Hematopoietic multipotent progenitor cell treated with erythropoietin and hydrocortisone succinate and interleukin-3 and kit ligand, for 8 days (in vitro differentiated cells): ENCODE results near the gene NHEJ1.
A peak's percentile ranks its signal among the peaks of the same experiment; 100 is the strongest.

Source experiments
- DNase-seq: peaks from one replicate; pipeline ENCODE4 v3.0.0-alpha.2; 2015

Gene NHEJ1

DNA sequence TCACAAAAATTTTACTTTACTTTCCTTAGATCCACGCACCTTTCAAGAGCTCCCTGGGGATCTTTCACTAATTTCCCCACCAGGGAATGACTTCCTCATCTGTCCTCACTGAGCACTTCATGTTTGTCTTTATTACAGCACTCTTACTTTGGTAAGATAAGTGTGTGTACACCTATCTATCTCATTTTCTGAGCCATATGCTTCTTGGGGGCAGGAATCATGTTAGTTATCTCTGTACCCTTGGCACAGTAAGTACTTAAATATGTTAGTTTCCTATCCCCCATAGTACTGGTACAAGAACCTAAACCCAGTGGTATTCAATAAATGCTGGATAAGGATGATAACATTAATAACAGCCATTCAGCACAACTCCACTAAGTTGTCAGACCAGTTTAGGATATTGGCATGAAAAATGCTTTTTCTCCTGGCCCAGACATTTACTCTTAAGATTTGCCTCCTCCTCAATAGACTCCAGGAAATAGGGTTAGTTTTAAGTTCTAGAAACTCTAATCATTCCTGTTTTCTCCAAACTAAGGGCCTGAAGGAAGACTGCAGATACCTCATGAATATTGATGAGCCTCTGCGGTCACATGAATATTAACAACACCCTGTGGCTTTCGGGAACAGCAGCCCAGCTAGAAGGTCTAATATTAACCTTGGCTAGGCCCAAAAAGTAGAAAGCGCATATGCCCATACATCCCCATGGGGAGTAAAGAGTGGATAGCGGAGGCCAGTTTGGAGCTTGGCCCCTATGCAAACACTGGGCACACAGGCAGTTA lies 38.2 kb downstream of the NHEJ1 start:
- DNase-seq: peak; percentile 29

DNA sequence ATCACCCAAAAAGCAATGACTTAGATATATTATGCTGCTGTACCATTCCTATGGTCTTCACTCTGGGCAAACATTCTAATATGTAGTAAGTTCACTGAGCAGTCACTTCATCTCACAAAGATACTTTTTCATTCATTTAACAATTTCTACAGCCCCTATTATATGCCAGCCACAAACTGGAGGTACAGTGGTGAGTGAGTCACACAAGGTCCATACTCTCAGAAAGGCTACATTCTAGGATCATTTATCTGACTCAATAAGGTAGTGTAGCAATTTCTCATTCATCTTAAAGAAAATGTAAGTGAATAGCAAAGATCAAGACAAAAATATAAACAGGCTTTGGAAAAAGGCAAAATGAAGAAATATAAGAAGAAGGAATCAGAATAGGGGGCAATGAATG lies 40.5 kb downstream of the NHEJ1 start:
- DNase-seq: no peak

DNA sequence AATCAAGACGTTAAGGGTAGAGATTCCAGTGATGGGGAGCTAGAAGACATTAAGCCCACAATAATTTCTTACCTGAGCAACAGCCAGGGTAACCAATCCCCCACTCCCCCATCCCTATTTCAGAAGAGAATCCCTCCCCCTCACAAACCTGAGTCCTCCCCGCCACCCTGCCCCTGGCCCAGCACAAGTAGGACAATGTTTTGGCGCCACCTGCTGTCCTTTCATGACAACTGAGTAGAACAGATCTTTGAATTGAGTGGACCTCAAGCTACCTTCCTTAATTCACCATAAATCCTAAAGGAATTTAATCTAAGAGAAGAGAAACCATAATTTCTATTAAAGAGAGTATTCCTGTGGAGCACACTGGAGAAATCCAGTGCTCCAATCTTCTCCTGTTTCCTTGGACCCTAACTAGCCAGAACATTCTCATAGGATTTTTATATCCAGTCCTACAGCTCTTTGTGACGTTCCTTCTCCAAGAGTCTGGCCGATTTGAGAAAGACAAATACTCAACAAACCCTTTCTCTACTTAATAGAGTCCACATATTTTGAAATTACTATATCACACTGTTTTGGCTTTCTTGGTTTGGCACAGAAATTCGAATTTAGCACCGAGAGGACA lies 41.1 kb downstream of the NHEJ1 start:
- peak; percentile 61 for DNase-seq

DNA sequence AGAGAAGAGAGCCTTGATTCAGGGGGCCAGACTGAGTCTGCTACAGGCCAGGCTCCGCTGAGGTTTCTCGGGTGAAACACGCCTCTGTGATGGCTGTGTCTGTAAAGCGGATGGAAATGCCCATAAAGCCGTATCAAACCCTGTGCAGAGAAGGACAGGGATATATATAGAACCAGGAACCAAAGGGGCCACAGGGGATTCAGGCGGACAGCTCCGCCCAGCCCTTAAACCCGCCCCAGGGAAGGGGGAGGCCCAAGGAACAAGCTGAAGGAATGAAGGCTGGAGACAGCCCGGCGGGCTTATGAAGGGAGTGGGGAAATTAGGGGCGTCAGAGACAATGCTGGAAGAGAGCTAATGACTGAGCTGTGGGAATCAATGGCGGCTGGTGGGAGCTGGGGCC lies 42.1 kb downstream of the NHEJ1 start:
- no peak for DNase-seq

DNA sequence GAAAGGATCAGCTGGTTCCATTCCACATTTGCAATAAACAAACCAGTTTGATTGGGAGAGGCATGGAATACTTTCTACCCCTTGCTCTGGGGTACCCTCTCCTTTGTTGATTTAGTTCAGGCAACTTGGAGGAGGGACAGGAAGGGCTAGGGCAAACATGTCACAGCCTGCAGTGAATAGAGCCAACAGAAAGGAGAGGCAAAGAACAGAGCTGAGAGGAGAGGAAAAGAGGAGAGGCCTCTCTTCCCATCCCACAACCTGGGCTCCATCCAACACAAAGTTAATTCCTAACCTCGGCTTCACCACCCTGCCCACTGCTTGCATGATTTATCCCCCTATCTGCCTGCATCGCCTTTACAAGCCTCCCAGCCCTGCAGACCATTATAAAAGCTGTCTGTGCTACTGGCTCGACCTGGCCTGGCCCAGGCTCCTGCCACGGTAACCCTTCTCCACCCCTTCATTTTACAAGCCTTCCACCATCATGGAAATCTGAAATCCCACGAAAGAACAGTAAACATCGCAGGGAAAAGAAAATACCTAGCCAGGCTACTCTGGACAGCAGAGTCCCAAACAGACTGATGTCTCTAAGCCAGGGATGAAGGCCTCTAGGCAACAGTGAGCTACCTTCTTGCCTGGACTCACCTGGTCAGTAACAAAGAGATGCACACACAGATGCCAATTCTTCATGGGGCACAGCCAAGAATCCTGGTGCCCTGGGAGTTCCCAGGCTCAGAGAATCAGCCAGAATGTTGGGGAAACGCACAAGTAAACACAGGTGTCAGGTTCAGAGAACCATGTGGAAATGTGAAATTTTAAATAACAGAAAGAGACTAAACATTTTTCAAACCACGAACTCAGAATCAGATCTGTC lies 43.6 kb downstream of the NHEJ1 start:
- no peak for DNase-seq

- DNase-seq: no peak
These were observed 47.8 kb downstream of the NHEJ1 start for GRCh38 chr2:219112651-219113338.

DNA sequence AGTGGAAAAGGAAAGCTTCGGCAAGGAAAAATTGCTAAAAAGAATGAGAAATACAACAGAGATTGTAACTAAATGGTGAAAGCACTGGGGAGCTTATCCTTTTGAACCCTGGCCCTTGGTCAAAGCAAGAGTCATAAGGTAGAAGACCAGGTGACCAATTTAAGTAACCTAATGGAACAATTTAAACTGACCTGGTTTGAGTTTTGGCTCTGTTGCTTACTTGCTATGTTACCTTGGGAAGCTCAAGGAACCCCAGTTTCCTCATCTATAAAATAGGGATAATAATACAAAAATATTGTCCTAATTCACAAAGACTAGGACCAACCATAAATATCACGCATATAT lies 48.6 kb downstream of the NHEJ1 start:
- DNase-seq: no peak

- DNase-seq: no peak
These were observed 49.1 kb downstream of the NHEJ1 start for GRCh38 chr2:219111375-219112061.

GRCh38 chr2:219109471-219109870 lies 51.1 kb downstream of the NHEJ1 start:
- peak; percentile 23 for DNase-seq

DNA sequence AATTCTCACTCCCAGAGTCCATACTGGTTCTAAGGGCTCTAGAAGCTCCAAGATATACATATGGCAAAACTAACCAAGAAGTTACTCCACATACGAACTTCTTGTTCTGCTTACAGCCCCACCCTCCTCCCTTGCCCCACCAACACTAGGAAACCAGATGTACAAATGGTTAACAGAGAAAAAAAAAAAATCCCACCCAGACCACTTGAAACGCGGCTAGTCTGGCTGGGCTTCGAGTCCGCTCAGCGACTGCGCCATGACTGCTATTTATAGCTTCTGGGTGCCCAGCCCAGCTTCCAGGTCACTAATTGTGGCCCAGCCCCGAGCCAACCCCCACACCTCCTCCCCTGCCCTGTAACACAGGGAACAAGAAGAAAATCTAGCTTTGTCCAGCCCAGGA lies 52.9 kb downstream of the NHEJ1 start:
- DNase-seq: no peak

DNA sequence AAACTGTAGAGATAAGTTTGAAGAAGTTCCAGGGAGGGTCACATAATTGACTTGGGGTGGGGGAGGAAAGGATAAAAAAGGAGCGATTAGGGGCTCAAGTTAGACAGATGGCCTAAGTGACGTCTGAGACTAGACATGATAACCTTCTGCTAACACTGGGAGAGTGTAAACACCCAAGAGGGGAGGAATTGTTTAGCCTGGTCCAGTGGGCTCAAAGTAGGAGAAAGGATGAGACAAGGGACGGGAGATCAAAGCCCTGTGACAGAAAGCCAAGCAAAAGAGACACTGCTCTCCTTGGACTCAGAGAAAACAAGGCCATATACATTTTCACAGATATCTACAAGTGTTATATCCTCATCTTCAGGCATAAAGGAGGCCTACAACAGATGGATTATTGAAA lies 54.4 kb downstream of the NHEJ1 start:
- no peak for DNase-seq

DNA sequence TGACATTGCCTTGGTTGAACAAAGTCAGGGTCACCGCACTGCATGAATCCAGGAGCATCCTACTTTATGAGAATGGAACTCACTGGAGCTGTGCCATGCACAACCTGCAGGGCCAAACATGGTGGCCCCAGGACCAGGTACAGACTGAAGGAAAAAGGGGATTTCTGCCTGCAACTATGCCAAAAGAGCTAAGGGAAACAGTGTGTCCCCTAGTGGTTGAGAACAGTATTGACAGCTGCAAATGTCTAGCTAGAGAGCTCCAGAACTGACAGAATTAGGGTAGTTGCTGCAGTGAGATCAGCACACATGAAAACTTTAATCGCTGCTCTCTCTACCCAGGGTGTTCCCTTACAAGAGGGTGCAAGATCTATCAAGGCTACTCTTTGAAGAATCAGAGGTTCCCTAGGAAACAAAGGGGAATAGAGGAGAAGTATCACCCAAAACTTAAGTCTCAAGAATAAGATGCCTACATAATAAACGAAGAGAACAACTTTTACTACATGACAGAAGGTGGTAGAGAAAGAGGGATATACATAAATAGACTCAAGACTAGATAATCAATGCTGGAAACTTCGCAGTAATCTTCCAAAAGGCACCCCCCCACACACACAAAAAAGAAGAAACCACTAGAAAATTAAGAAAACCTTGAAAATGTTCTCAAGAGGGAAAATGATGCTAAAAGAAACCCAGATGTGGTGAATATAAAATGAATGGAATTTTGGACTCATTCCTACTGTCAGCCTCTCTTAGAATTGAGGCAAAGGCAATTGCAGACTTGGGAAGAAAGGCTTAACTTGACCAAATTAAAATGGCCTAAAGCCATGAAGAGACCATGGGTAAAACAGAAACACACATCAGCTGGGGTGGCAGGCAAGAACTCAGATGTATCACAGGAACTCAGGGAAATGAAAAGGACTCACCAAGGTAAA lies 56.2 kb downstream of the NHEJ1 start:
- peak; percentile 62 for DNase-seq

- DNase-seq: no peak
These were observed 61.3 kb downstream of the NHEJ1 start for GRCh38 chr2:219099329-219099728.

- no peak for DNase-seq
These were observed 65.1 kb downstream of the NHEJ1 start for GRCh38 chr2:219095406-219095935.

- DNase-seq: no peak
These were observed 66.4 kb downstream of the NHEJ1 start for GRCh38 chr2:219094171-219094570.

DNA sequence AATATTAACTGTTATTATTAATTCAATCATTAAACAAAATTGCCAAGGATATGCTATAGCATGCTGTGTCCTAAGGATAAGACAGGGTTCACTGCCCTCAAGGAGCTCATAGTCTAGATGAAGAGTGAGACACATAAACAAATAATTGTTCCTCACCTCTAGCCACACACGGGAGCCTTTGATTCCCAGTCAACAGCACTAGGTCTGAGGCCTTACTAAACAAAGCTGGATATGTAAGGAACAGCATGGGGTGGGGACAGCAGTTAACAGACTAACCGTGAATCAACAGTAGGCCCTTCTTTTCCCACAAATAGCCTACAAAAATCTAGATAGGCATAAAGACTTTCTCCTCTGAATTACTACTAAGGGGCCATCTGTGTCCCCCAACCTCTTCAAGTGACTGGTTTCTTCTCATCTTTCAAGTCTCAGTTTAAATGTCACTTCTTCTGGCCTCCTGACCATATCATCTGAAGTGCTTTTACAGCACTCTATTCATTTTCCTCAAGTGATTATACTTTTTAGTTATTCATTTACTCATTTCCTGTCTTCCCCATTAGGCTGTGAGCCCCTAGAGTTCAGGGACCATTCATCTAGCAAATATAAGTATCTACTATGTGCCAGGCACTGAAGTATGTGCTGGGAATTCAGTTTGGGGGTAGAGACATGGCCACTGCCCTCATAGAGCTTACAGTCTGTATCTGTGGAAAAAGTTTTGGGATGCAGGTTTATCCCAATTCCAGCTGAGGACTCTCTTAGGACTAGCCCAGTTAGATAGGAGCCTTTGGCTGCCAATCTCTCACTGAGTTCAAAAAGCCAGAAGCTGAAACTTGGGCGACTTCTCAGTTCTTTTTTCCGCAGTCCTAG lies 69.9 kb downstream of the NHEJ1 start:
- no peak for DNase-seq

DNA sequence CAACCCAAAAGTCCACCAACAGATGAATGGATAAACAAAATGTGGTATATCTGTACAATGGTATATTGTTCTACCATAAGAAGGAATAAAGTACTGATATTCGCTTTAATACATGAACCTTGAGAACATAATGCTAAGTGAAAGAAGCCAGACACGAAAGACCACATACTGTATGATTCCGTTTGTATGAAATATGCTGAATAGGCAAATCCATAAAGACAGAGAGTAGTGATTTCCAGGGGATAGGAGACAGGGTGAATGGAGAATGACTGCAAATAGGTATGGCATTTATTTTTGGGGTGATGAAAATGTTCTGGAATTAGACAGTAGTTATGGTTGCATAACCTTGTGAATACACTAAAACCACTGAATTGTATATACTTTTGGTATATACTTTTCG lies 71.3 kb downstream of the NHEJ1 start:
- no peak for DNase-seq

DNA sequence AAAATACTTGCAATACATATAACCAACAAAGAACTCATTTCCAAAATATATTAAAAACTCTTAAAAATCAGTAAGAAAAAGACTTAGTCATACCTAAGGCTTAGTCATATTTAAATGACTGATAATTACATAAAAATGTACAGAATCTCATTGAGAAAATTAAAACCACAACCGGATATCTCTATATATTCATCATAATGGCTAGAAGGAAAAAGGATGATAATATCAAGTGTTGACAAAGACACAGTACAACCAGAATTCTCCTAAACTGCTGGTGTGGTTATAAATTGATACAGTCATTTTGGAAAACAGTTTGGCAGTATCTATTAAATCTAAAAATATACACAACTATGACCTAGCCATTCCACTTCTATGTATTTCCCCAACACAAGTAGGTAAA lies 72.8 kb downstream of the NHEJ1 start:
- no peak for DNase-seq

DNA sequence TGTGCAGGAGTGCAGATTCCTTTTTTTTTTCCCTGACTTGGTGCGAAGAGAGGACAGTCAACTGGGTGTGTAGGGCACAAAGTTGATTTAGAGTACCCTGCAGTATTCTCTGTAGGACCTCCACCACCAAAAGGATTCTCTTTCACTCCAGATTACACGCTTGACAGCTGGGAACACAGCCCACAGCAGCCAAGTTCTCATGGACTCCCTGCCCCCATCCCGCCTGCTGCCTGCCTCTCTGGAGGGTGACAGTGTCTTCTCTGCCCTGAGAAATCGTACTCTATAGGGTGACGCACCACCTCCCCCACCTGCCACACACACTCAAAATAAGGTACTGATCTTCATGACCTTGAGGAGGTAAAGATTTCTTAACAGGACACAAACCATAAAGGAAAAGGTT lies 73.3 kb downstream of the NHEJ1 start:
- DNase-seq: no peak

DNA sequence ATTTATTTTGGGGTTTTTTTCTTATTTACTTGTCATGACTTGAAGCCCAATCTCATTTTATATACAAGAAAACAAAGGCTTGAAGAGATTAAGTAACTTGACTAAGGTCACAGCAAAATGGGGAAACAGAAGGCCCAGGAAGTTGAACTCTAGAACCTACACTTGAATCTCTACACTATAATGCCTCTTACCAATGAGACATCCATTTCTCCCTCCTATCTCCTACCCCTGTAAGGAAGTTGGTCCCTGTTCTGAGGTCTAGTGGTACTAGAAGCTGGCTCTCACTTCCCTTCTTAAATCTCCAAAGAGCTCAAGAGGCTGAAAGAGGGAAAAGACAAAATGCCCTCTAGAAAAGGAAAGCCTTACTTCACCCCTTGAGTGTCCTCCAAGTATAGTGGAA lies 74.4 kb downstream of the NHEJ1 start:
- DNase-seq: no peak
